H4 (cell line): ENCODE results near the gene IFITM1. TPM values are rescaled to one million over a fixed set of nuclear protein-coding genes. Genes with fewer than 3 reads are reported as not detected.

Experiments used
- DNase-seq: peaks from one replicate; pipeline ENCODE4 v3.0.0-alpha.2; 2015; ENCODE audit warnings: low spot score
- total RNA-seq: library from RNA; depleted of rRNA; stranded (reverse); fragments of >200 nt; shearing (Covaris generic); gene quantifications from 2 replicates; pipeline ENCODE4 v1.2.3, GENCODE V29; 2014

Gene IFITM1
- total RNA-seq, 1 experiment from 2014 or later = 179 TPM

GRCh38 chr11:293852-294661 lies 19.8 kb upstream of the IFITM1 start:
- DNase-seq = no peak

GRCh38 chr11:294780-295179 lies 19.1 kb upstream of the IFITM1 start:
- DNase-seq = no peak

GRCh38 chr11:295351-296170 lies 18.3 kb upstream of the IFITM1 start:
- no peak for DNase-seq

GRCh38 chr11:296171-297050 lies 17.4 kb upstream of the IFITM1 start:
- no peak for DNase-seq

- no peak for DNase-seq
Measured at GRCh38 chr11:297051-297585, 16.7 kb upstream of the IFITM1 start.

GRCh38 chr11:297586-298405 lies 16.0 kb upstream of the IFITM1 start:
- DNase-seq = no peak

GRCh38 chr11:298406-299065 lies 15.3 kb upstream of the IFITM1 start:
- no peak for DNase-seq

GRCh38 chr11:299081-299891 lies 14.6 kb upstream of the IFITM1 start, which contains the start of gene IFITM5:
Gene IFITM5 (minus strand): TSS chr11:299526. CDS start chr11:299490, 36 bp downstream.
- DNase-seq = no peak

- no peak for DNase-seq
Measured at GRCh38 chr11:299951-300735, 13.7 kb upstream of the IFITM1 start.

GRCh38 chr11:303363-303762 lies 10.5 kb upstream of the IFITM1 start:
- DNase-seq = no peak

- DNase-seq = no peak
Measured at GRCh38 chr11:304061-304506, 9.8 kb upstream of the IFITM1 start.

GRCh38 chr11:304915-305843 lies 8.7 kb upstream of the IFITM1 start:
- peak; percentile 69 for DNase-seq

GRCh38 chr11:305844-306211 lies 8.0 kb upstream of the IFITM1 start:
- DNase-seq = no peak

GRCh38 chr11:306645-307371 lies 7.0 kb upstream of the IFITM1 start:
- DNase-seq = no peak

GRCh38 chr11:307766-308708 lies 5.8 kb upstream of the IFITM1 start, which contains the start of gene IFITM2:
Gene IFITM2 (plus strand): TSS chr11:307816. CDS start chr11:308193, 377 bp downstream.
- DNase-seq = peak; percentile 86
